GM12874 (cell line): ENCODE measurements around the gene ATAD1.

Experiments
- CTCF ChIP-seq: IDR thresholded peaks from 2 replicates; pipeline ENCODE4 v1.5.1; 2011; ENCODE audit warnings: low read depth, mild to moderate bottlenecking, control low read depth, low read length, moderate library complexity; ENCODE audit not compliant: insufficient read depth

Gene ATAD1

GRCh38 chr10:87842220-87842641, 24.2 kb upstream of the ATAD1 start:
- TF ChIP-seq CTCF, result no peak

GRCh38 chr10:87841186-87841585, 23.2 kb upstream of the ATAD1 start:
- no peak for TF ChIP-seq CTCF

GRCh38 chr10:87838650-87839049, 20.6 kb upstream of the ATAD1 start:
- TF ChIP-seq CTCF, result no peak

GRCh38 chr10:87837445-87837844, 19.4 kb upstream of the ATAD1 start:
- TF ChIP-seq CTCF, result no peak

- no peak for TF ChIP-seq CTCF
Measured at GRCh38 chr10:87836098-87836497, 18.1 kb upstream of the ATAD1 start.

- no peak for TF ChIP-seq CTCF
Measured at GRCh38 chr10:87829986-87830729, 12.1 kb upstream of the ATAD1 start.

- no peak for TF ChIP-seq CTCF
Measured at GRCh38 chr10:87827681-87828080, 9.7 kb upstream of the ATAD1 start.
